SJCRH30 (cell line): ENCODE results near the gene ARHGAP12. TPM values are rescaled to one million over a fixed set of nuclear protein-coding genes. Genes with fewer than 3 reads are reported as not detected.

Experiments
- DNase-seq, 2 experiments: peaks; one replicate each; pipeline ENCODE4 v3.0.0-alpha.2; 2015 to 2020
- H3K27ac ChIP-seq: fragments of 250-450 bp; sonication (Bioruptor Pico); 2 replicates; pipeline ENCODE4 v1.5.1; 2020; ENCODE audit warnings: mild to moderate bottlenecking, moderate library complexity
- H3K27me3 ChIP-seq: fragments of 250-450 bp; sonication (Bioruptor Pico); 2 replicates; pipeline ENCODE4 v1.5.1; 2020; ENCODE audit warnings: mild to moderate bottlenecking, moderate library complexity
- H3K36me3 ChIP-seq: fragments of 250-450 bp; sonication (Bioruptor Pico); 2 replicates; pipeline ENCODE4 v1.5.1; 2020; ENCODE audit warnings: mild to moderate bottlenecking, moderate library complexity
- H3K4me1 ChIP-seq: fragments of 250-450 bp; sonication (Bioruptor Pico); 2 replicates; pipeline ENCODE4 v1.5.1; 2020; ENCODE audit warnings: mild to moderate bottlenecking, moderate library complexity
- H3K4me3 ChIP-seq: fragments of 250-450 bp; sonication (Bioruptor Pico); 2 replicates; pipeline ENCODE4 v1.5.1; 2020; ENCODE audit warnings: mild to moderate bottlenecking, moderate library complexity
- H3K9me3 ChIP-seq: fragments of 250-450 bp; sonication (Bioruptor Pico); replicated peaks from 2 replicates; pipeline ENCODE4 v1.5.1; 2020; ENCODE audit warnings: mild to moderate bottlenecking, moderate library complexity
- total RNA-seq: library from RNA; depleted of rRNA; stranded (reverse); fragments of >200 nt; shearing (Covaris generic); gene quantifications from 2 replicates; pipeline ENCODE4 v1.2.3, GENCODE V29; 2014

The ARHGAP12 gene
- total RNA-seq, 1 experiment from 2014 or later, result 47.2 TPM

DNA sequence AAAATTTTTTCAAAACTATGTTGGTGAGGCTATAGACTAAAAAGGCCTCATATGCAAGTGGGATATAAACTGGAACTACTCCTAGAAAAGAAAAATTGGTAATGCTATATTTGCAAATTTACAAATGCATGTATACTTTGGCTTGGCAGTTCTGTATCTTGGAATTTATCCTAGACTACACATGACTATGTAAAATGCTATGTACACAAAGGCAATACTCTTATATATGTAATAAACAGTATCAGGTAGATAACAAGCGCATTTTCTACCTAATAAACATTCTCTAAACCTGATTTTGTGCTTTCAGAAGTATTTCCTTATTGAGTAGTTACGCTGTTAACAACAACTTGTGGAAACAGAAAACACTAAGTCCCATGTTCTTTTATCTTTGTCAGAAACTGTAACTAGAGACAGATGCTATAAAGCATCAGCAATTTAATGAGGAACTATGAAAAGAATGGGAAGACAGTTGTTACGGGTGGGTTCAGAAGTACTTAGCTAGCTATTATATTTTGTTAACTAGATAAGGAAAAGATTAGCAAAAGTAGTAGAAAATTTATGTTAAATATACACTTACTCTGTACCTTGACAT lies 107.8 kb downstream of the ARHGAP12 start:
- no peak overlapping the region for H3K27ac ChIP-seq
- H3K27me3 ChIP-seq, result no peaks in the 10 kb centered on the region
- DNase-seq, result no peak
- H3K36me3 ChIP-seq, result 0 out of 2 replicates have a peak, but pooled peaks cover 2% of the 10 kb centered on the region
- no peak overlapping the region for H3K4me3 ChIP-seq
- no peaks in the 10 kb centered on the region for H3K9me3 ChIP-seq
- peaks cover 12% of the 10 kb centered on the region for H3K4me1 ChIP-seq

- DNase-seq, result no peak
- Histone ChIP-seq H3K4me3 (no peak overlapping the region), H3K4me1 (peaks cover 12% of the 10 kb centered on the region), H3K27ac (peak overlapping the region; percentile 17), H3K27me3 (no peaks in the 10 kb centered on the region), H3K9me3 (no peaks in the 10 kb centered on the region), H3K36me3 (0 out of 2 replicates have a peak, but pooled peaks cover 2% of the 10 kb centered on the region)
Measured at GRCh38 chr10:31820096-31820495, 108.5 kb downstream of the ARHGAP12 start.

- Histone ChIP-seq H3K27ac (peak overlapping the region; percentile 17), H3K27me3 (no peaks in the 10 kb centered on the region), H3K36me3 (0 out of 2 replicates have a peak, but pooled peaks cover 2% of the 10 kb centered on the region), H3K4me3 (no peak overlapping the region), H3K4me1 (peaks cover 12% of the 10 kb centered on the region), H3K9me3 (no peaks in the 10 kb centered on the region)
- DNase-seq, result peak; percentile 77 to 86
Measured at GRCh38 chr10:31819391-31819820, 109.2 kb downstream of the ARHGAP12 start.

- Histone ChIP-seq H3K36me3 (peaks cover 10% of the 10 kb centered on the region), H3K9me3 (no peaks in the 10 kb centered on the region), H3K4me1 (peaks cover 12% of the 10 kb centered on the region), H3K27ac (no peak overlapping the region), H3K27me3 (no peaks in the 10 kb centered on the region), H3K4me3 (no peak overlapping the region)
- no peak for DNase-seq
Measured at GRCh38 chr10:31816318-31816717, 112.3 kb downstream of the ARHGAP12 start.

DNA sequence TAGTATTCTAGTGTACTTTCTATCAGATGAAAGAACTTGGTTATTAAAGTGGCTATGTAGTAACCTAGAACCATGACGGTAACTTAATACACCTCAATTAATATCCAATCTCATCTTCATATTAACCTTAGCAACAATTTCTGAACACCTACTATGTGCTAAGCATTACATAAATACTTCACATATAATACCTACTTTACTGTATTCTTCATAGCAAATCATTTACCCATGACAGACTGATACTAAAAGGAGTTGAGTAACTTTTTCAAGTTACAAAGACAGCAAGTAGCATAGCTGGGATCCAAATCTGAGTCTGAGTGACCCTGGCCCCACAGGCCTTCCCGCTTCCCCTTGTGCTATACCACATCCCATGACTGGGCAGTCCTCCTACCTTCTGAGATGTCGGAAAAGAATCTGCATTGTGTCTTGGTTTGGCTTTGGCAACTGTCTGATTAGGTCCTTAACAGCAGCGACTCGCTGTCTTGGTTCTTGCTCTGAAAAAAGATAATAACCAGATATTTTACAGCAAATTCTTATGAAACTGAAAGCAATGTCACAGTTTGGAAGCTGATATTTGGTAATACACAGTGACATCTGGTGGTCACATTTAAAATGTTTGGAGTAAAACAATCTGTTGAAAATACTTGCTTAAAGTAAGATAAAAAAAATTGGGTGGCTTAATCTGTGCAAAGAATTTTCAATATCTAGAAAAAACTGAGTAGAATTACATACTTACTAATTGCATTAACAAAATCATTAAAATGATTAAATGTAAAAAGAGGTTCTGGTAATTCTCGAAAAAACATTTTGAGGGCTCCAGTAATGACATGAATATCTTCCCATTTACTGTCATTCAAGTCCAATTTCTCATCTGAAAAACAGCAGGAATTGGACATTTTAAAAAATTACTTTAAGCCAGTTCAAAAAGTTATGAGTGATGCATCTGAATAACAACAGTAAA lies 120.1 kb downstream of the ARHGAP12 start:
- H3K4me3 ChIP-seq, result peak overlapping the region; percentile 7; the same call in 1 of the 2 replicates
- H3K27ac ChIP-seq, result peak overlapping the region; percentile 63
- no peaks in the 10 kb centered on the region for H3K9me3 ChIP-seq
- DNase-seq, result peak; percentile 60 to 85
- H3K27me3 ChIP-seq, result no peaks in the 10 kb centered on the region
- H3K4me1 ChIP-seq, result peaks cover 13% of the 10 kb centered on the region
- H3K36me3 ChIP-seq, result peaks cover 27% of the 10 kb centered on the region

DNA sequence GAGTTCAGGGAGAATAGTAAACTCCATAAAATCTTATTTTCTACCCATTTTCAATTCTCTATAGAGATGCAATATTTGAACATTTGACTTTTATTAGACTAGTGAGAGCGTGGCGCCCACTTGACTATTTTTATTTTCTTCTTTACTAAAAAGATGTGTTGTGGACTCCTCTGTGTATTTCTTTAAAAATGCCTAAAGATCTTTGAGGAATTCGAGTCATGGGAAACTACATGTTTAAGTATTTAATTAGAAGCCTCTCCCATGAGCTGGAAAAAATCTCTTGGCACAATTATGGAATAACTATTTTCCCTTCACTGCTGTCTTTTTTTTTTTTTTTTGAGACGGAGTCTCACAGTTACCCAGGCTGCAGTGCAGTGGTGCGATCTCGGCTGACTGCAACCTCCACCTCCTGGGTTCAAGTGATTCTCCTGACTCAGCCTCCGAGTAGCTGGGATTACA lies 124.2 kb downstream of the ARHGAP12 start:
- no peak for DNase-seq

DNA sequence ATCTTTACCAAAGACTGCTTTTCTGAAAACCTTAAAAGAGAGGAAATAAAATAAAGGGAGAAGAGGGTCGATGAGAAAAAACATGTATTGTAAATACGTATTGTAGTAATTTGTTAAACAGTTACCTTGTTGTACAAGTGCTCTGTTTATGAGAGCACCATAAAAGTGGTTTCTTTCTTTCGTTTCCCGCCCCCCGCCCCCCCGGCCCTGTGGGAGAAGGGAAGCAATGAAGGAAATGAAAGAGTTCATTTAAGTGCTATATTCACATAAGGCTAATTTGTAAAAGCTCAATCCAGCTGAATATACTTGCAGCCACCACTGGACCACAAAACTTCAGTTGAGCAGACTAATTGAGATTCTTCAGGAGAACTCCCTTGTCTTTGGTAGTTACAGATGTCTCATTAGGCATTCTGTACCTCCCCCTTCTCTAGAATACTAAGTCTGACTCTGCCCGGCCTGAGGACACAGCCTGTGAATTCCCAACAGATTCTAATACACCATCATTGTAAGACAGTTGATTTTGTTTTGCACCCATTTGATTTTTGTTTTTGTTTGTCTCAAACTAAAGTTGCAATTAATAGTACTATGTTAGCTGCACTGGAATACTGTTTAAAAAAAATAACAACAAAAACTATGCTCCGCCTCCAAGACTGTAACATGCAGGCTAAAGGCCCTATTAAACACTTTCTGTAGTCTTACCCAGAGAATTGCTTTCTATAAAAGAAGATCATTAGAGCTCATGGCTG lies 124.9 kb downstream of the ARHGAP12 start:
- no peaks in the 10 kb centered on the region for H3K27me3 ChIP-seq
- H3K9me3 ChIP-seq, result no peaks in the 10 kb centered on the region
- no peak overlapping the region for H3K4me3 ChIP-seq
- no peak for DNase-seq
- H3K4me1 ChIP-seq, result peaks cover 13% of the 10 kb centered on the region
- H3K36me3 ChIP-seq, result peaks cover 17% of the 10 kb centered on the region
- H3K27ac ChIP-seq, result no peak overlapping the region

More for the DNA sequence above, 124.2 kb downstream of the ARHGAP12 start:
- Histone ChIP-seq H3K27me3 (no peaks in the 10 kb centered on the region), H3K4me1 (peaks cover 13% of the 10 kb centered on the region), H3K4me3 (no peak overlapping the region), H3K9me3 (no peaks in the 10 kb centered on the region), H3K27ac (no peak overlapping the region), H3K36me3 (peaks cover 20% of the 10 kb centered on the region)

DNA sequence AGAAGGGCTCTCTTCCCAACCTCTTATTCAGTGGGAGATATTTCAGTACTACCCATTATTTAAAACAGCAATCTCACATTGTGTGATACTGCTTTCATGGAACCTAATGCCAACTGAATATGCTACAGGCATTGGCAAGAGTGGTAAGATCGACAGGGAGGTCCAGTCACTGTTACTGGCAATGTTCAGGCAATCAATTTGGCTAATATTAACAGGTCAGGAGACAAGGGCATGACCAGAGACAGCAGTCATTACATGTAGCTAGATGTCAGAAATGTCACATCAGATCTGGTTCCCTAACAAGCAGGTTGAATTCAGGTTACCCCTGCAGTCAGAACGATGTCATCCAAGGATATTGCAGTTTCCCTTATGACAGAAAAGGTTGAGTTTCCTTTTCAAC lies 129.4 kb downstream of the ARHGAP12 start:
- Histone ChIP-seq H3K27ac (no peak overlapping the region), H3K4me1 (no peaks in the 10 kb centered on the region), H3K36me3 (no peaks in the 10 kb centered on the region), H3K9me3 (no peaks in the 10 kb centered on the region), H3K27me3 (no peaks in the 10 kb centered on the region), H3K4me3 (no peak overlapping the region)
- DNase-seq, result no peak

DNA sequence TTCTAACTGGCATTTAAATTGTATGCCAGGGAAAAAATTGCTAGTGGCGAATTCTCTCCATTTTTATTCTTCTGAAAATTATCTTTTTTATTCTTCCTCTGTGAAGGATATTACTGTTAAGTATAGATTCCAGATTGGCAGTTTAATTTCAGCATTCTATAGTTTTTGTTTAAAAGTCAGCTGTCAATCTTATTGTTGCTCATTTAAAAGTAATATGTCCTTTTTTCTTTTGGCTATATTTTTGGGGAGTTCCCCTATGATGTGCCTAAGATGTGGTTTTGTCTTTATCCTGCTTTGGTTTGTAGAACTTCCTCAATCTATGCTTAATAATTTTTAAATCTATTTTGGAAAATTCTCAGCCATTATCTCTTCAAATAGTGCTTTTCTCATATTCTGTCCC lies 135.9 kb downstream of the ARHGAP12 start:
- DNase-seq, result no peak
- Histone ChIP-seq H3K4me1 (no peaks in the 10 kb centered on the region), H3K4me3 (no peak overlapping the region), H3K36me3 (no peaks in the 10 kb centered on the region), H3K9me3 (peaks cover 9% of the 10 kb centered on the region), H3K27ac (no peak overlapping the region), H3K27me3 (no peaks in the 10 kb centered on the region)

DNA sequence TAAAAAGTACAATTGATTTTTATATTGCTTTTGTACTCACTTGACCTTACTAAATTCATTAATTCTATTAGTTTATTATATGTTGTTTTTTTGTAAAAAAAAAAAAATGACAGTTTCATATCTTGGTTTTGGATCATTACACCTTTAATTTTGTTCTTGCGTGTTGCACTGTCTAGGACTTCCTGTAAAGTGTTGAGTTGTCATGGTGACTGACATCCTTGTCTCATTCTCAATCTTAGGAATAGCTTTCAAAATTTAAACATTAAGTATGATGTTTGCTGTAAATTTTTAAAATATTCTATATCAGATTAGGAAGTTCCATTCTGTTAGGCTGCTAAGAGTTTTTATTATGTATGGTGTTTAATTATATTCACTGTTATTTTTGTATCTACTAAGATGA lies 139.1 kb downstream of the ARHGAP12 start:
- Histone ChIP-seq H3K9me3 (peaks cover 9% of the 10 kb centered on the region), H3K36me3 (no peaks in the 10 kb centered on the region), H3K4me3 (no peak overlapping the region), H3K27me3 (no peaks in the 10 kb centered on the region), H3K4me1 (no peaks in the 10 kb centered on the region), H3K27ac (no peak overlapping the region)
- no peak for DNase-seq

GRCh38 chr10:31782701-31783100 lies 145.9 kb downstream of the ARHGAP12 start:
- Histone ChIP-seq H3K36me3 (no peaks in the 10 kb centered on the region), H3K9me3 (no peaks in the 10 kb centered on the region), H3K4me3 (no peak overlapping the region), H3K27me3 (no peaks in the 10 kb centered on the region), H3K4me1 (peaks cover 6% of the 10 kb centered on the region), H3K27ac (no peak overlapping the region)
- peak in 1 of 2 experiments; percentile 41 for DNase-seq

- no peak overlapping the region for H3K27ac ChIP-seq
- H3K9me3 ChIP-seq, result peaks cover 11% of the 10 kb centered on the region
- no peaks in the 10 kb centered on the region for H3K36me3 ChIP-seq
- no peak overlapping the region for H3K4me3 ChIP-seq
- no peak for DNase-seq
- H3K4me1 ChIP-seq, result peaks cover 6% of the 10 kb centered on the region
- no peaks in the 10 kb centered on the region for H3K27me3 ChIP-seq
Measured at GRCh38 chr10:31780717-31781116, 147.9 kb downstream of the ARHGAP12 start.

GRCh38 chr10:31778627-31779026 lies 150.0 kb downstream of the ARHGAP12 start:
- DNase-seq, result no peak
- Histone ChIP-seq H3K9me3 (peaks cover 11% of the 10 kb centered on the region), H3K4me1 (peaks cover 23% of the 10 kb centered on the region), H3K4me3 (no peak overlapping the region), H3K36me3 (no peaks in the 10 kb centered on the region), H3K27me3 (no peaks in the 10 kb centered on the region), H3K27ac (no peak overlapping the region)

GRCh38 chr10:31776159-31776558 lies 152.5 kb downstream of the ARHGAP12 start:
- no peak overlapping the region for H3K27ac ChIP-seq
- H3K4me1 ChIP-seq, result peaks cover 24% of the 10 kb centered on the region
- no peaks in the 10 kb centered on the region for H3K27me3 ChIP-seq
- DNase-seq, result no peak
- peaks cover 11% of the 10 kb centered on the region for H3K9me3 ChIP-seq
- H3K36me3 ChIP-seq, result no peaks in the 10 kb centered on the region
- H3K4me3 ChIP-seq, result no peak overlapping the region
